NCI-H146 treated with DMSO at 0.1 percent for 48 hours (cell line): Measurements from ENCODE around the gene CAPN14.

Experiments
- DNase-seq: peaks from one replicate; lab custom pipeline; 2025; ENCODE audit not compliant: unreplicated experiment; lab: John Stamatoyannopoulos, UW

CAPN14 gene, protein sequence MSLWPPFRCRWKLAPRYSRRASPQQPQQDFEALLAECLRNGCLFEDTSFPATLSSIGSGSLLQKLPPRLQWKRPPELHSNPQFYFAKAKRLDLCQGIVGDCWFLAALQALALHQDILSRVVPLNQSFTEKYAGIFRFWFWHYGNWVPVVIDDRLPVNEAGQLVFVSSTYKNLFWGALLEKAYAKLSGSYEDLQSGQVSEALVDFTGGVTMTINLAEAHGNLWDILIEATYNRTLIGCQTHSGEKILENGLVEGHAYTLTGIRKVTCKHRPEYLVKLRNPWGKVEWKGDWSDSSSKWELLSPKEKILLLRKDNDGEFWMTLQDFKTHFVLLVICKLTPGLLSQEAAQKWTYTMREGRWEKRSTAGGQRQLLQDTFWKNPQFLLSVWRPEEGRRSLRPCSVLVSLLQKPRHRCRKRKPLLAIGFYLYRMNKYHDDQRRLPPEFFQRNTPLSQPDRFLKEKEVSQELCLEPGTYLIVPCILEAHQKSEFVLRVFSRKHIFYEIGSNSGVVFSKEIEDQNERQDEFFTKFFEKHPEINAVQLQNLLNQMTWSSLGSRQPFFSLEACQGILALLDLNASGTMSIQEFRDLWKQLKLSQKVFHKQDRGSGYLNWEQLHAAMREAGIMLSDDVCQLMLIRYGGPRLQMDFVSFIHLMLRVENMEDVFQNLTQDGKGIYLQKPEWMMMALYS

DNA sequence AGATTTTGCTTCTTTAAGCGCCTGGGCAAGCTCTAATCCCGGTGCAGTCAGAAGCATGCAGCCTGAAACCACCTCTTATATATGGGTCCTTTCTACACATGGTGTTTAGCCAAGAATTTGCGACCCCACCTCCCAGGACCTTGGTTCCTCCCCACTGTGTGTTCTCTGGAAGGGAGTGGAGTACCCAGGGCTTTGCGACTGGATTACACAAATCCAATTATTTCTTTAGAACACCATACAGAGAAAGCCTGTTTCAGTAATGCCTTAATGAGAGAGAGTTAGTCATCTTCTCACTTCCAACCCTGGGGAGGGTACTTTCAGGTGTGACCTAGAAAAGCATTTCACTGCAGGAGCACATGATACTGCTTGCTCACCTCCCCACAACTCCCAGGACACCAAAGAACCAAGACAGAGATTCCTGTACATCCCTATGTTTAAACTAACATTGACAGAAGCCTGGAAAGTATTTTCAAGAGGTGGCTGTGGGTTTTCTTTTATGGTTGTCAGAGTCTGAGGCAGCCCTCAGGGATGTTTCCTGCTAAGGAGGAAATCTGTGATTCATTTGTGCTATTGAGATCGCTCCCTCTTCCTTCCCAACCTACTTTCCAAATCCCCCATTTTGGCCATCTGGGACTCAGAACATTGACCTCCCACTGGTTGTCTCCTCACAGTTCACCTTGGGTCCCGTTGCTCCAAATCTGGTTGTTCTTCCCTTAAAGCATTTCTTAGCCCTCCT, at the start of gene CAPN14:
TSS of gene CAPN14 (minus strand) at position 51 of the 736 bp plus-strand sequence. CDS start 12,068 bp downstream, outside the sequence.
- DNase-seq = no peak

DNA sequence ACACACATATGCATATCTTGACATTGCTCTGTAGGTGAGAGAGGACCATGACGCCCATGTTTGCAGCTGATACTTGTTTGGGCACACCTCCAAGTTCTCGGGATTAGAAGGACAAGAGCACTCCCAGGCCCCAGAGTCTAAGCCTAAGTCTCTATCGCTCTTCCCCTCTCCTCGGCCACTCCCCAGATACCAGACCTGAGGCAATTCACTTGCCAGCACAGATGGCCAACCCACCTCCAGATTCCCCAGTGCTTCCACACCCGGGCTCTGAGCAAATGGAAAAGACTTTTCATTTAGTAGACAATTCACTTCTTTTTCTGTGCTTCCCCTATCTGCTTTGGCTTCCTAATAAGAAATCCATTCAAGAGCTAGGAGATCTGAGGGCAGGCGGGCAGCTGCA, 49.5 kb upstream of the CAPN14 start:
- no peak for DNase-seq

DNA sequence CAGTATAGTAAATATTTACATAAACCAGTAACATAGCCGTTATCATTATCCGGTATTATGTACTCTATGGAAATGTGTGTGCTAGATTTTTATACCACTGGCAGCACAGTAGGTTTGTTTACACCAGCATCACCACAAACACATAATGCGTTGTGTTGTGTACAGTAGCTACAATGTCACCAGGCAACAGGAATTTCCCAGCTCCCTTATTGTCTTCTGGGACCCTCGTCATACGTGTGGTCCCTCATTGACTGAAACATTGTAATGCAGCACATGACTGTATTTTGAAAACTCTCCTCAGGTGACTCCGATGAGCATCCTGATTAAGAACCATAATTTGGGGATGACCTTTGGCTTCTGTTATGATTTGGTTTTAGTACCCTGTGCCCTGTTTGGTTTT, 47.9 kb upstream of the CAPN14 start:
- DNase-seq = no peak

DNA sequence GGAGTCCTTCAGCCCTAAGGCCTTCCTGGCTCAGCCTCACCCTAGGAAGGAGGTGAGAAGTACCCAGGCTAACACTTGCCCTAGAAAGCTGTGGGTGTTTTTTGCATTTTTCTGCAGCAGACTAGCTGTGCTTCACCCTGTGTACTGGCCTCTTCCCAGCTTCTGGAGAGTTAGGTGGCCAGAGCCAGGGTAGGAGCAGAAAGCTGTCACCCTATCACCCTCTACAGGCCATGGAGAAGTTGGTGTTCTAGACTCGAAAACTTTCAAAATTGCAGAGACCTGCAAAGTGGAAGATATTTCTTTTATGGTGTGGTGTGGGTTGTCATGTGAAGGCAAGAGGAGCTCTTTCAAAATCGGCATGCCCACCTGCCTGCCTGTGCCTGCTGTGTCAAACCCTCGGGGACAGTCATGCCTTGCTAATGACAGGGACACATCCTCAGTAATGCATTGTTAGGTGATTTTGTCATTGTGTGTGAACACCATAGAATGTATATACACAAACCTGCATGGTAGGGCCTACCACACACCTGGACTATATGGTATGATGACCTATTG, 46.4 kb upstream of the CAPN14 start:
- DNase-seq = no peak

DNA sequence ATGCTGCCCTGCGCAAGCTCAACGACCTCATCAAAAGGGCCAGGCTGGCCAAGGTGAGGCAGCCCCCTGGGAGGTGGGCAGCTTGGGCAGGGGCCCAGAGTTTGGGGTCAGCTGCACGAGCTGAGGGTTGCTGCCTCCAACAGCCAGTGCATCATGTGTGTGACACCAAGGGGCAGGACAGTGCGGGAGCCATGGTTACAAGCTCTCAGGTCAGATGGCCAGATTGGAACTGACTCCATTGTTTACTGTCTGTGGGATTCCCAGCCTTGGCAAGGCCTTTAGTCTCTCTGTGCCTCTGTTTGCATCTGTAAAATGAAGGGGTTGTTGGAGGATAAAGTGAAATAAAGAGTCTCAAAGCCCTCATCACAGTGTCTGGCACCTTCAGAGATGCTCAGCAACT, 43.6 kb upstream of the CAPN14 start:
- DNase-seq = no peak

DNA sequence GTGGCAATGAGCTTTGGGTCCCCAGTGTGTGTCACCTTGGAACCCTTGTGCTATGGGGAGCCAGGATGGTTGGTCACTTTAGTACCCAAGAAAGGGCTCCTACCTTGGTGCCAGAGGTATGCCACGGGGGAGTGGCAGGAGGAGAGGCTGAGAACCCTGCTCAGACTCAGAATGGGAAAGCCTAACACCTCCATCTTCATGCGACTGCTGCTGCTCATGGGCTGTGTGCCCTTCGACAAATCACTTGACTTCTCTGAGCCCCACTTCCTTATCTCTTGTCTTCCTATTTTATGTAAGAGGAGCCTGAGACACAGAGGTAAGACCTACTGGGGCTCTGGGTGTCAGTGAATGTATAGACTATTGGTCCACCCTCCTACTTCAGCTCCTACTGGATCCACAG, 41.8 kb upstream of the CAPN14 start:
- no peak for DNase-seq

DNA sequence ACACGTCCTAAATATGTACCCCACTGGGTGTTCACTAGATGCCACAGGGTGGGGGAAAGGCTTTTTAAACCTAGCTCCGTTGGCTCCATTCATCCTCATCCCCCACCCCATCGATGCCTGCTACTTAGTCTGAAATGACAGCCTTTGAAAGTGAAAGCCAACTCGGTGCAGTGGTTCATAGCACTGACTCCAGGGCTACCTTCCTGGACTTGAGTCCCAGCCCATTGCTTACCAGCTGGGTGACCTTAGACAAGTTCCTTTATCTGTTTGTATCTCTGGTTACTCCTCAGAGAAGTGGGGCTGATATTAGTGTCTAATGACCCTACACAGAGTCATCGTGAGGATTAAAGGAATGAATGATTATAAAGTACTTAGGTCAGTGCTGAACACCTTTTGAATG, 41.0 kb upstream of the CAPN14 start:
- no peak for DNase-seq

DNA sequence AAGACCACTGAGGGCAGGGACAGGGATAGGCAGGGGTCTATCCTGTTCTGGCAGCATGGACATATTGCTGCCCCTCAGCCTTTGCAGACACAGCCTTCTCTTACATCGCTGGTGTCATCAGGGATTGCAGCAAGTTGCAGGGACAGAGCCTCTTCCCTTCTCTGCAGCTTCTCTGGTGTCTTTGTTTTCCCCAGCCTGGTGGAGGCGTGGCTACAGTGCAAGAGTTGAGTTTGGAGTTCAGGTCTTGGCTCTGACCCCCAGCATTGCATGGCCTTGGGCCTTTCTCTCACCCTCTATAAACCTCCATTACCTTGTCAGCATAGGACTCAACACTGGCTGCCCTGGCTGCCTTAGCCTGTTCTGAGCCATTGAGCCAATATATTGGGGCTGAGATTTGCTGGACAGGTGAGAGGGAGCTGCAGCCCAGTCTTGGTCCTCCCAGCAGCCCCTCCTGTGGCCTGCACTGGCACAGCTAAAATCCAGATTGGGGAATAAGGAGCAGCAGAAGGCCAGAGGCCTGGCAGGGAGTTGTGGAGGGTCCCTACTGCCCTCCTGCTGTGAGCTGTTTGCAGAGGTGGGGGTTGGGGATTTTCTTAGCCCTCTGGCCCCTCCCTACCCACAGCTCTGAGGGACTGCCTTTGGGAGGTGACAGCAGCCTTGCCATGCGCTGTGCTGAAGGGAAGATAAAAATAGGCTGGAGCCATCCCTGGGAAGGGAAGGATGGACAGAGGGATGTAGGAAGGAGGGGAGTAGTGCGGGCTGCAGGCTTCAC, 39.5 kb upstream of the CAPN14 start:
- DNase-seq = no peak

DNA sequence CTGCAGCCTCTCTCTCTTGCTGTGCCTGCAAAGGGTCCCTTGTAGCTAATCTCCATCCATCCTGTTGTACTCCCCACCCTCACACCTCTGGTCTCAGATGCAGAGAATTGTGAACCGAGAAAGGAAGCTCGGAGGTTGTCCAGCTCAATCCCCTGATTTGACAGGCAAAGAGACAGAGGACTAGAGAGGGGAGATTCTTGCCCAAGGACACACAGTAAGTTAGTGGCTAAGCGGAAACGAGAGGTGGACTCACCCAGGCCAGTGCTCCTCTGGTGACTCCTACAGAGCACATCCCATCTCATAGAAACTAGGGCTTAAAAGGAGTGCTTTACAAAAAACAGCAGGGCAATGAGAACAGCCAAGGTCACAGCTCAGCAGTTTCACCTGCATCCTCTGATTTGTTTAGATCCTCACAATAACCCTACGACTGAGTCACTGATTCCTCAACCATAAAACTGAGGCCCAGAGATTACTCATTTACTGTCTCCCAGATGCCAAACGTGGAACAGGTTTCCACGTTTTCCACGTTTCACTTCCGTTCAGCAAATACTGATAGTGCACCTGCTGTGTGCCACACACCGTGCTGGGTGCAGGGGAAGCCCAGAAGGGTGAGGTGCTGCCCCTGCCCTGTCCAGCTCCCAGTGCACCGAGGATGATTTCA, 38.7 kb upstream of the CAPN14 start:
- DNase-seq = no peak

DNA sequence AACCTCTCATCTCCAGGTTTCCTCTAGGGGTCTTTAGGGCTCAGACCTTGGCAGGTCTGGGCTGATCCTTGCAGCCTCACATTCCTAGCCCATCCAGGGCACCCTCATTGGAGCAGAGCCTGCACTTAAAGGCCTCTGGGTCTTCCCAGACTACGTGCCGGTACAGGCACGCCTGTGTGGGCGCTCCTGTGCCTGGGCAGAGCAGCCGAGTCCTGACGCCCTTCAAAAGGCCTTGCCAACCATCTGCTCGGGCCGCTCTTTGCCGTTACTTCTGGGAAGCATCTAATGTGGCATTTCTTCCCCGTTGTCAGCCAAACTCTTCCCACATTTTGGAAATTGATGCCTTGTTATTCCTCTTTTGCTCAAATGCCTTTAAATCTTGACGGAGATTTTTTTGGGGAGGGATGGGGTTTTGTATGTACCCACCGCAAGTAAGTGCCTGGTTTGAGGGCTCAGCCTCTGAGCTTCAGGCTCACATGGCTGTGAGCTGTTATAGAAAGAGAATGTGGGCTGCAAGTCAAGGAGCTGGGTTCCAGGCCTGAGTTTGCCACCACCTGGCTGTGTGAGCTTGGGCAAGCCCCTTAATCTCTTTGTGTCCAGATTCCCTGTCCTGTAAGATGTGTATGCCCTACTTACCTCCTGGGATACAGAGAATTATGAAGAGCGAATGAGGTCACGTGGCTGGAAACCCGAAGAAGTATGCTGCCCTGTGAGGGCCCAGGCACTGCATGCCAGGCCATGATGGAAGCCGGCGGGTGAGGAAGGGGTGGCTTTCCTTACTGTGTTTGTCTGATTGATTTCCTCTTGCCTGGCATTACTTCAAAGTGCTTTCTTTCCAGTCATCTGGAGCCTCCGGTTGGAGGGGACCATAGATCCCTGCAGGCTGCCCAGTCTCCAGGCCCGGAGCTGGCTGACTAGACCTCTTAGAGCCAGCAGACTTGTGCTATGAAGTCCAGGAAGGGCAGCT, 37.2 kb upstream of the CAPN14 start:
- no peak for DNase-seq

DNA sequence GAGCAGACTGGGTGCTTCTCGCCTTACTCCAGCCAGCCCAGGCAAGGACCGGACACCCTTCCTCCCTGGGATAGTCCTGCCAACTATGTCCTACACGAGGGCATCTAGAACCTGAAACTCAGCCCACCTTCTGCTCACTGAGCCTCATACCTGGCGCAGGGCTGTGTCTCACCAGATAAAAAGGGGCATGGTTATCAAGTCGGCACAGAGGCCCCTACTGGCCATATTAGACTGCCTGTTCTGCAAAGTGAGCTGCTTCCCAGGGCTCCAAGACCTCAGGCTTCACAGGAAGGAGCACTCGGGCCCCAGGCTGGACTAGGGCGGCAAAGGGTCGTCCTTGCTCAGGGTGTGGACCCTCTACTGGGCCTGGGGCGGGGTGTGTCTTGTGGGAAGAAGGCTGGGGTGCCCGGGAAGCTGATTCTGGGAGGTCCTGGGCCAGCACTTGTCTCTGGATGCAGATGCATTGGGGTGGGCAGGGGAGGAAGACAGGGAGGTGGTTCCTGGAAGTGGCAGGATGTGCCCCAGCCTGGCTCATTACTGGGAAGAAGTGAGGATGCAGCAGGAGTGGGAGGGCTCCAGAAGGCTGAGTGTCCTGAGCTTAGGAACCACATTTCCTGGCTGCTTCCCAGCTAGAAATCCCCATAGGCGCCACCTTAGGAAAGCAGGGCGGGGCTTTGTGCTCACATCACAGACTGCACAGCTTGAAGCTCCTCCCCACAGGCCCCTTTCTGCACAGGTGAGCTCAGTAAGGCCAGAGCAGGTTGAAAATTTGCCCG, 36.2 kb upstream of the CAPN14 start:
- no peak for DNase-seq

DNA sequence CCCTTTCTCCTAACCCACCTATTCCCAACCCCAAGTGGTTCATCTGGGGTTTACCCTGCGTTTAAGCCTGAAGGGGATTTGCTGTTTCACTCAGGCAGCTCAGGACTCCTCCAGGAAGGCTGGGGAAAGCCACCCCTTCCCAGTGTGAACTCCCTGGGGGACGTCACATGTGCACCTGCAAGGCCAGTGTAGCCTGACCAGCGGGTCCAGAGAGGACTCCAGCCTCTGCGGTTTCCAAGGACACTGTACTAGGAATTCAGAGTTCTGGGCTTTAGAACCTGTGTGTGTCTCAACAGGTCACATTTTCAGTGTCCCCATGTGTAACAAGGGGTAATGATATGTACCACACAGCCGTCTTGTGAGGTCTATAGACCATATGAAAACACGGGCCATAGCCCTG, 34.5 kb upstream of the CAPN14 start:
- DNase-seq = no peak

DNA sequence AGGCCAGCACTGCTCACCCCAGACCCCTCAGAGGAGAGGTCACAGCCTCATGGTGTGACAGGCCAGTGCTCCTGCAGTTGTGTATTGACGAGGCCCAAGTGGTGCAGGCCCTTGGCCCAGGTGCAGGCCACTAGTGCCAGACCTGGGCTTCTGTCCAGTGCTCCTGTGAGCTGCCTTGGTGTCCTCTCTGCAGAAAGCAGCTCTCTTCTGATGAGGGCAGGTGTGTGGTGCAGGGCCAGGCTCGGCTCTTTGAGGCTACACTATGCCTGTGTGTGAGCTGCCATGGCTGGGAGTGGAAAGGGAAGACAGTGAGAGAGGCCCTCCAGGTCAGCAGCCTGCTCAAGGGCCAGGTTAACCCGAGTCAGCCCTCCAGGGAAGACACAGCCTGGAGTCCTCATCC, 33.7 kb upstream of the CAPN14 start:
- no peak for DNase-seq

DNA sequence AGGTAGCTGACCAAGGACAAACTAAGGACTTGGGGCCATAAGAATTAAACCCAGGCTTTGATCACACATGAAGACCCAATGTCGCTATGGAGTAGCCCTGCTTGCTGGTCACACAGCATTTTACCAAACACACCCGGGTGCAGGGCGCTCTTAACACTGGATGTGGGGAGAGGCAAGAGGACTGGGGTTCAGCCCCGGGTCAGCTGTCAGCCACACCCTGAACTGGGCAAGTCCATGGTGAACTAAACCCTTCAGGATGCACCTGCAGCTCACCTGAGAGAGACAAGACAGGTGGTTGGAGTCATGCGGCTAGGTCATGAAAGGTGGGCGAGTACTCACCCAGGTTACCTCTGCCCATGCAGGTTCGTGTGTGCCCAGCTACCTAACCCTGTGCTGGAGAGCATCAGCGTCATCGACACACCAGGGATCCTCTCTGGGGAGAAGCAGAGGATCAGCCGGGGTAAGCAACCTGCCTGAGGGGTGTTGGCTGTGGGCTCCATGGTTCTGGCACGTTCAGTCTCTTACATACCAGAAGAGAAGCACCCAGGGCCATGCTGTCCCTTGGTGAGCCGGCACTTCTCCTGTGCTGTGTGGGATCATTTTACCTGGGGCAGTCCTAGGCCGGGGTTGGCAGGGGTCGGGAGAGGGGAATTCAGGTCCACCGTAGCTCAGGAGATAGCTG, 31.8 kb upstream of the CAPN14 start:
- DNase-seq = no peak

DNA sequence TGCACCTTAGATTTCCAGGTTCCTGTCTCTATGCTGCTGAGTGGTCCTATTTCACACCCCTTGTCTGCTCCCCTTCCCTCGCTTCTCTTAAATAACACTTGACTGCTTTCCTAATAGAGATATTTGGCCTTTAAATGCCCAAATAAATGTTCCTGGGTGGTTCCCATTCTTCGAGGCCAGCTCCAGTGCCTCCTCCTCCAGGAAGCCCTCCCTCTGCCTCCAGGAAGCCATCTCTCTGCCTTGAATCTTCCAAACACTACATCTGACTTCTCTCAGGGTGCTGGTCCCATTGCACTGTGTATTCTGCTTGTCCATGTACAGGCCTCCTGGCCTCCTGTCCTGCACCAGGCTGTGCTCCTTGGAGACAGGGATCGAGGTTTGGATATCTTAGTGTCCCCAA, 30.8 kb upstream of the CAPN14 start:
- no peak for DNase-seq

DNA sequence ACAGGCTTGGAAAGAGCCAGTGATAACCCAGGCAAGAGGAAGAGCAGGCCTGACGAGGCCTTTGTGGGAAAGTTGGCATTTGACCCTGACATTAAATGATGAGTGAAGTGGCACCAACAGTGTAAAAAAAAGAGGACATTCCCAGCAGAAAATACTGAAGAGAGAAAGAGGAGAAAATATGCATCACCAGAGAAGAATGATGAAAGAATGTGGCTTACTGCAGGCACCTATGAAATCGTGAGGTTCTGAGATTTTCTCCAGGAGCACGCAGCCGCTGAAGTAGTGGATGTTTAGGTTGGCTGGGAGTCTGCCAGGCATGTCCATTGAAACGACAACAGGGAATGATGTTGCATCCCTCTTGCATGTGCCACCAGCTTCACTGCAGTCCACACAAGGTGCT, 30.4 kb upstream of the CAPN14 start:
- DNase-seq = no peak

DNA sequence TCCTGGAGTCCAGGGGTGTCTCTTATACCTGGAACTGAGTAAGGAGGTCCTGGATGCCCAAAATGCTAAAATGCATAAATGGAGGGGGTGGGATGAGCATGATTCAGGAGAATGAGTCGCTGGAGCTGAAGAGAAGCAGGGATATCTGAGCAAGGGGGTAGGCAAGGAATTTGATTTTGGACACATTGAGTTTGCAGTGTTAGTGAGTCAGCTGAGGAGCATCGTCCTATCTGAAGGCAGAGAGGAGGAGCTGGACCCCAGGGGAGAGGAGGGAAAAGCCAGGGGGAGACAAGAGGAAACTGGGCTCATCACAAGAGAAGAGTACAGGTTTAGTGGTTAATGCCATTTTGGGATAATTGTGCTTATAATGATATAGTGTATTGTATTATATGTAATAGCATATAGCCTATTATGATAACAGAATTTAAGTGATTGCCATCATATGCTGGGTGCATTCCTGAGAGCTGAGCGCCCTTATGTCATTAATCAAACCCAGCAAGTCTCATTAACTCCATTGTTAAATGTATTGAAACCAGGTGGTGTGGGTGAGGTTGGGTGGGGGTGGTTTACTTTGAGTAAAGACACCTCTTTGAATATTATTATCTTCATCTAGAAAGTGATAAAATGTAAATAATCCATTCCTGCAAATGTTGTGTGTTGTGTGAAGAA, 29.0 kb upstream of the CAPN14 start:
- no peak for DNase-seq
